H1 (cell line): ENCODE data around the gene ENDOV. TPM values are rescaled to one million over a fixed set of nuclear protein-coding genes. Genes with fewer than 3 reads are reported as not detected.
A peak's percentile ranks its signal among the peaks of the same experiment; 100 is the strongest.

Experiments used
- CTCF ChIA-PET: fragments of 300-600 bp; sonication (Branson Sonifier 250); formaldehyde crosslinking; loops from one replicate; lab custom pipeline; 2021; ENCODE audit not compliant: partially characterized antibody; lab: Charles Lee
- POLR2A ChIA-PET: fragments of 300-600 bp; sonication (Branson Sonifier 250); formaldehyde crosslinking; loops from one replicate; lab custom pipeline; 2021; ENCODE audit warnings: inconsistent platforms; ENCODE audit not compliant: partially characterized antibody; lab: Charles Lee
- DNase-seq, 2 experiments: peaks; one replicate each; pipeline versions ENCODE4 v3.0.0 to v3.0.0-alpha.2; 2010 to 2022; ENCODE audit warnings: low spot score in 2 of 2, low read depth in 1 of 2, mixed read lengths in 1 of 2
- FAIRE-seq: peaks from 2 replicates; lab custom pipeline; 2011; peaks lifted over from hg19 to GRCh38; lab: Jason Lieb, UNC
- H2AFZ ChIP-seq: 2 replicates; pipeline ENCODE4 v1.8.1; 2012; ENCODE audit warnings: low read length, inconsistent platforms
- H2AK5ac ChIP-seq: 2 replicates; pipeline ENCODE4 v1.6.1; 2013; ENCODE audit warnings: low read depth, low read length
- H2BK120ac ChIP-seq: replicated peaks from 2 replicates; pipeline ENCODE3; 2013; ENCODE audit warnings: low read depth, low read length, inconsistent platforms
- H2BK12ac ChIP-seq: 2 replicates; pipeline ENCODE4 v1.6.1; 2013; ENCODE audit warnings: low read depth, low read length
- H2BK15ac ChIP-seq: 2 replicates; pipeline ENCODE4 v1.6.1; 2013; ENCODE audit warnings: low read length
- H2BK20ac ChIP-seq: 2 replicates; pipeline ENCODE4 v1.6.1; 2013; ENCODE audit warnings: low read length
- H2BK5ac ChIP-seq: 2 replicates; pipeline ENCODE4 v1.6.1; 2013; ENCODE audit warnings: low read depth, low read length
- H3K14ac ChIP-seq: 2 replicates; pipeline ENCODE4 v1.6.1; 2013; ENCODE audit warnings: inconsistent platforms; ENCODE audit not compliant: insufficient read length
- H3K18ac ChIP-seq: 2 replicates; pipeline ENCODE4 v1.6.1; 2013; ENCODE audit warnings: low read length; ENCODE audit errors: extremely low read depth
- H3K23ac ChIP-seq: 2 replicates; pipeline ENCODE4 v1.6.1; 2013; ENCODE audit warnings: inconsistent platforms; ENCODE audit not compliant: insufficient read length
- H3K23me2 ChIP-seq: 2 replicates; pipeline ENCODE4 v1.6.1; 2013; ENCODE audit warnings: low read depth, low read length
- H3K27ac ChIP-seq: 2 replicates; pipeline ENCODE4 v1.6.1; 2011; ENCODE audit warnings: low read depth, low read length, inconsistent platforms
- H3K27me3 ChIP-seq, 4 experiments: replicated peaks in 1 of 4; 1 replicate in 1 of 4; 2 replicates in 3 of 4; pipeline versions ENCODE4 v1.6.1 to v1.8.1; 2011 to 2013; ENCODE audit warnings: low read length in 3 of 4, mild to moderate bottlenecking in 3 of 4, inconsistent platforms in 2 of 4, mixed read lengths in 2 of 4, moderate library complexity in 1 of 4; ENCODE audit not compliant: control insufficient read depth in 3 of 4, insufficient read depth in 3 of 4; ENCODE audit errors: extremely low read depth in 1 of 4
- H3K36me3 ChIP-seq, 4 experiments: 2 replicates each; pipeline versions ENCODE4 v1.6.1 to v1.8.1; 2011 to 2013; ENCODE audit warnings: mild to moderate bottlenecking in 4 of 4, low read length in 3 of 4, moderate library complexity in 2 of 4, control low read depth in 1 of 4, inconsistent platforms in 1 of 4; ENCODE audit not compliant: insufficient read depth in 4 of 4, control insufficient read depth in 2 of 4
- H3K4ac ChIP-seq: replicated peaks from 2 replicates; pipeline ENCODE3; 2013; ENCODE audit warnings: low read length, low read depth, mixed read lengths, inconsistent platforms; ENCODE audit not compliant: insufficient read length
- H3K4me1 ChIP-seq, 4 experiments: replicated peaks in 1 of 4; 1 replicate in 1 of 4; 2 replicates in 3 of 4; pipeline versions ENCODE4 v1.6.1 to v1.8.1; 2011 to 2013; ENCODE audit warnings: low read length in 3 of 4, inconsistent platforms in 2 of 4, mixed read lengths in 1 of 4; ENCODE audit not compliant: insufficient read depth in 4 of 4, control insufficient read depth in 3 of 4
- H3K4me2 ChIP-seq, 2 experiments: 2 replicates each; pipeline versions ENCODE4 v1.6.1 to v1.8.1; 2011 to 2013; ENCODE audit warnings: low read depth in 2 of 2, low read length in 2 of 2, control low read depth in 1 of 2, inconsistent platforms in 1 of 2, mild to moderate bottlenecking in 1 of 2; ENCODE audit not compliant: insufficient read depth in 1 of 2
- H3K4me3 ChIP-seq, 4 experiments: fragments of 200-600, 300-600 bp in 1 of 4; sonication (generic), shearing (Covaris generic), sonication (Bioruptor Twin) in 1 of 4; 2 replicates each; pipeline versions ENCODE4 v1.5.1 to v1.8.1; 2011 to 2016; ENCODE audit warnings: low read length in 4 of 4, low read depth in 3 of 4, control low read depth in 2 of 4, inconsistent platforms in 2 of 4, mild to moderate bottlenecking in 2 of 4, mixed read lengths in 1 of 4, moderate library complexity in 1 of 4; ENCODE audit not compliant: insufficient read depth in 2 of 4; ENCODE audit errors: extremely low read depth in 1 of 4
- H3K56ac ChIP-seq: replicated peaks from 2 replicates; pipeline ENCODE3; 2013; ENCODE audit warnings: low read depth, mild to moderate bottlenecking, mixed read lengths, low read length, inconsistent platforms; ENCODE audit not compliant: insufficient read length
- H3K79me1 ChIP-seq: 2 replicates; pipeline ENCODE4 v1.6.1; 2013; ENCODE audit warnings: low read depth, low read length, control low read depth
- H3K79me2 ChIP-seq, 2 experiments: 2 replicates each; pipeline versions ENCODE4 v1.6.1 to v1.8.1; 2012 to 2013; ENCODE audit warnings: low read length in 2 of 2, mild to moderate bottlenecking in 2 of 2, inconsistent platforms in 1 of 2; ENCODE audit not compliant: insufficient read depth in 2 of 2, control insufficient read depth in 1 of 2
- H3K9ac ChIP-seq, 4 experiments: replicated peaks in 1 of 4; 1 replicate in 1 of 4; 2 replicates in 3 of 4; pipeline versions ENCODE4 v1.6.1 to v1.8.1; 2011 to 2013; ENCODE audit warnings: low read depth in 3 of 4, low read length in 3 of 4, control low read depth in 2 of 4, mild to moderate bottlenecking in 2 of 4, moderate library complexity in 2 of 4, inconsistent platforms in 1 of 4; ENCODE audit errors: extremely low read depth in 1 of 4
- H3K9me3 ChIP-seq, 2 experiments: 2 replicates each; pipeline versions ENCODE4 v1.6.1 to v1.8.1; 2012 to 2013; ENCODE audit warnings: mild to moderate bottlenecking in 2 of 2, moderate library complexity in 2 of 2, control low read depth in 1 of 2, inconsistent platforms in 1 of 2, low read depth in 1 of 2, low read length in 1 of 2, mixed read lengths in 1 of 2; ENCODE audit not compliant: insufficient read depth in 2 of 2
- H4K20me1 ChIP-seq, 2 experiments: replicated peaks in 1 of 2; 2 replicates each; pipeline versions ENCODE3 to v1.8.1; 2011 to 2013; ENCODE audit warnings: inconsistent platforms in 2 of 2, low read length in 2 of 2, mild to moderate bottlenecking in 1 of 2; ENCODE audit not compliant: insufficient read depth in 2 of 2, control insufficient read depth in 1 of 2
- H4K5ac ChIP-seq: 2 replicates; pipeline ENCODE4 v1.6.1; 2013; ENCODE audit warnings: low read length, low read depth, mixed read lengths, inconsistent platforms; ENCODE audit not compliant: insufficient read length
- H4K8ac ChIP-seq: 2 replicates; pipeline ENCODE4 v1.8.0; 2013; ENCODE audit warnings: mild to moderate bottlenecking, moderate library complexity, low read length, inconsistent platforms; ENCODE audit not compliant: insufficient read depth; ENCODE audit errors: extremely low read depth
- H4K91ac ChIP-seq: replicated peaks from 2 replicates; pipeline ENCODE3; 2013; ENCODE audit warnings: low read length, mixed read lengths, inconsistent platforms; ENCODE audit not compliant: insufficient read length
- CREB1 ChIP-seq: IDR thresholded peaks from 2 replicates; pipeline ENCODE4 v1.6.1; 2012; ENCODE audit warnings: inconsistent platforms
- CTBP2 ChIP-seq: IDR thresholded peaks from 2 replicates; pipeline ENCODE4 v1.7.0; 2011; ENCODE audit warnings: borderline replicate concordance, mild to moderate bottlenecking, moderate library complexity, mixed read lengths, low read length; ENCODE audit not compliant: insufficient read depth, insufficient read length
- NANOG ChIP-seq: IDR thresholded peaks from 2 replicates; pipeline ENCODE4 v1.6.1; 2011; ENCODE audit warnings: low read length, low read depth, mild to moderate bottlenecking, inconsistent platforms; ENCODE audit not compliant: insufficient read depth, poor library complexity, severe bottlenecking
- POLR2A ChIP-seq, 2 experiments: IDR thresholded peaks; 1 replicate in 1 of 2; 2 replicates in 1 of 2; pipeline ENCODE4 v1.6.1; 2011; ENCODE audit warnings: low read depth in 2 of 2, low read length in 2 of 2, mild to moderate bottlenecking in 2 of 2; ENCODE audit errors: control extremely low read depth in 1 of 2
- SIN3A ChIP-seq, 2 experiments: IDR thresholded peaks in 1 of 2; conservative IDR thresholded peaks in 1 of 2; 2 replicates each; pipeline ENCODE4 v1.6.1; 2011 to 2012; ENCODE audit warnings: low read length in 2 of 2, improper control_type of control experiment in 1 of 2, low read depth in 1 of 2, mild to moderate bottlenecking in 1 of 2
- SIRT6 ChIP-seq: IDR thresholded peaks from one replicate; pipeline ENCODE4 v1.7.1; 2012; ENCODE audit warnings: low read length, inconsistent platforms
- TAF1 ChIP-seq: IDR thresholded peaks from 2 replicates; pipeline ENCODE4 v1.6.1; 2011; ENCODE audit warnings: mild to moderate bottlenecking, low read depth, low read length
- TAF7 ChIP-seq: optimal IDR thresholded peaks from 2 replicates; pipeline ENCODE3; 2011; ENCODE audit warnings: low read depth, mild to moderate bottlenecking, inconsistent platforms, low read length, moderate library complexity, borderline replicate concordance
- TEAD4 ChIP-seq: IDR thresholded peaks from 2 replicates; pipeline ENCODE4 v1.6.1; 2012; ENCODE audit warnings: low read depth, low read length, inconsistent platforms, mixed read lengths
- WGBS, 2 experiments: shearing (Covaris generic) in 1 of 2; methylation state at CpG; one replicate each; pipeline versions ENCODE4 v1.1.6 to v1.1.7; 2013 to 2015; ENCODE audit warnings: low lambda C conversion rate in 2 of 2, mixed read lengths in 2 of 2, inconsistent platforms in 1 of 2, low coverage in 1 of 2, missing lambda C conversion rate in 1 of 2; ENCODE audit not compliant: insufficient replicate concordance in 2 of 2, insufficient coverage in 1 of 2, insufficient read length in 1 of 2; ENCODE audit errors: extremely low coverage in 1 of 2, missing lambda C conversion rate in 1 of 2; 5-methylcytosine and 5-hydroxymethylcytosine counted together
- polyA plus RNA-seq, 7 experiments: library from polyadenylated mRNA; depleted of rRNA in 3 of 7; stranded (reverse) in 5 of 7; unstranded in 2 of 7; fragments of >200 nt in 5 of 7; fragments of 200-250 nt in 2 of 7; gene quantifications; 1 replicate in 5 of 7; 2 replicates in 1 of 7; 4 replicates in 1 of 7; pipeline versions ENCODE4 v1.2.1 to v1.2.3, GENCODE V29; 2011 to 2013; ENCODE audit warnings: missing spikeins in 2 of 7, mixed read lengths in 2 of 7
- total RNA-seq: library from RNA; stranded (reverse); fragmentation: NEBNext Ultra II Directional; extraction: Animal tissue kit (Norgen Biotek cat#: 25700); gene quantifications from 2 replicates; pipeline ENCODE4 v1.2.1, GENCODE V29; 2021
- TF ChIP-seq, protein P1 (sequence below): IDR thresholded peaks from 2 replicates; pipeline ENCODE4 v1.6.1; 2012; ENCODE audit warnings: low read length, inconsistent platforms

The ENDOV gene
- total and polyA plus RNA-seq, 2 of the 8 experiments (the other 6 are each of a cell fraction or from before 2014, with no cell fraction given) = 10.6 to 13.3 TPM

DNA sequence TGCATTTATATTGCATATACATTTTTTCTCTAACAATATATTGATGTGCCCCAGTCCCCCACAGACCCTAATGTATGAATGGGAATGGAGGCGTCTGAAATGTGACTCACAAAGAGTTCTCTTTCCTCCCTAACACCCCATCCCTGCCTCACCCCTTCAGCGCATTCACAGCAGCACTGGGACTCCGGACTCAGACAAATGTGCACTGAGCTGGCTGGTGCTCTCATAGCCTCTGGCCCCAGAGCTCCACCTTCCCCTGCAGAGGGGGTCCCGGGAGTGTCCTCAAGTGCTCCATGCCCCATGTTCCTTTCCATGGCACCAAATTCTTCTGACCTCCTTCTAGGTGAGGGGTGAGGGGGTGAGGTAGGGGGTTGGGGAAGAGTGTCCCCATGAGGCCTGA lies 40.8 kb downstream of the ENDOV start:
- Histone ChIP-seq H2BK15ac (no peak overlapping the region), H3K23ac (no peak overlapping the region), H3K4ac (no peak overlapping the region), H3K14ac (no peak overlapping the region), H4K8ac (no peak overlapping the region), H3K27me3 (peaks cover 0 to 13% (median 9%) of the 10 kb centered on the region in 4 experiments; a peak in 5 of 7 replicates), H3K4me3 (peak overlapping the region in 1 of 4 experiments; percentile 81; a peak in 2 of 8 replicates), H3K79me1 (no peaks in the 10 kb centered on the region), H2BK20ac (no peak overlapping the region), H2BK12ac (0 out of 2 replicates have a peak overlapping the region, but pooled peaks have one; percentile 50), H3K79me2 (no peaks in the 10 kb centered on the region), H4K5ac (no peak overlapping the region), H3K4me2 (peak overlapping the region; percentile 76 to 97; a peak in 2 of 4 replicates), H4K91ac (no peak overlapping the region), H4K20me1 (no peaks in the 10 kb centered on the region), H3K23me2 (peaks cover 8% of the 10 kb centered on the region), H3K9ac (no peak overlapping the region), H2BK5ac (no peak overlapping the region), H3K9me3 (no peaks in the 10 kb centered on the region), H3K36me3 (no peaks in the 10 kb centered on the region), H3K18ac (no peak overlapping the region), H2BK120ac (no peak overlapping the region), H3K56ac (no peak overlapping the region), H2AFZ (no peak overlapping the region), H3K27ac (no peak overlapping the region), H2AK5ac (no peak overlapping the region), H3K4me1 (peaks cover 0 to 7% (median 3%) of the 10 kb centered on the region in 4 experiments; a peak in 4 of 7 replicates)
- no peak for TF ChIP-seq CREB1
- no peak for TF ChIP-seq TEAD4
- TF ChIP-seq, protein P1, sequence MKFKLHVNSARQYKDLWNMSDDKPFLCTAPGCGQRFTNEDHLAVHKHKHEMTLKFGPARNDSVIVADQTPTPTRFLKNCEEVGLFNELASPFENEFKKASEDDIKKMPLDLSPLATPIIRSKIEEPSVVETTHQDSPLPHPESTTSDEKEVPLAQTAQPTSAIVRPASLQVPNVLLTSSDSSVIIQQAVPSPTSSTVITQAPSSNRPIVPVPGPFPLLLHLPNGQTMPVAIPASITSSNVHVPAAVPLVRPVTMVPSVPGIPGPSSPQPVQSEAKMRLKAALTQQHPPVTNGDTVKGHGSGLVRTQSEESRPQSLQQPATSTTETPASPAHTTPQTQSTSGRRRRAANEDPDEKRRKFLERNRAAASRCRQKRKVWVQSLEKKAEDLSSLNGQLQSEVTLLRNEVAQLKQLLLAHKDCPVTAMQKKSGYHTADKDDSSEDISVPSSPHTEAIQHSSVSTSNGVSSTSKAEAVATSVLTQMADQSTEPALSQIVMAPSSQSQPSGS = no peak
- no peak for TF ChIP-seq CTBP2
- TF ChIP-seq TAF7 = no peak
- TF ChIP-seq TAF1 = no peak
- no peak for TF ChIP-seq SIN3A (conservative IDR thresholded peaks at IDR 0.05 in 1 of 2, IDR thresholded peaks at IDR 0.05 in 1 of 2; ENCODE audit: low read depth in 1 of 2, low read length in 2 of 2)
- no peak for TF ChIP-seq NANOG
- no peak for TF ChIP-seq POLR2A (IDR thresholded peaks at IDR 0.05; ENCODE audit: control extremely low read depth in 1 of 2, low read depth in 2 of 2, low read length in 2 of 2)
- TF ChIP-seq SIRT6 = no peak
- WGBS, 2 experiments = 53% methylated on average over 4 of the region's 4 CpGs; no CpG with 5 or more reads in 1 of the 2 experiments
- FAIRE-seq (no peak), DNase-seq (no peak)
- ChIA-PET CTCF (interaction anchor here (0.7 to 2.2 kb wide), 8 partner anchors 20 to 501 kb away, joined by 3 to 5 read pairs (median 4); no protein-coding TSS in a partner anchor), POLR2A (interaction anchor here (1.3 to 3.8 kb wide), 5 partner anchors 9 to 41 kb away, joined by 3 to 35 read pairs (median 8); no protein-coding TSS in a partner anchor)
